ENCODE results near the gene KANK2.

- TF ChIP-seq POLR2A (IDR thresholded peaks at IDR 0.05) (no peak), CTCF (IDR thresholded peaks at IDR 0.05) (no peak)
Observed at GRCh38 chr19:11201791-11202190, 4.4 kb upstream of the KANK2 start.

Measured in right lobe of liver (tissue), 4 donors.